GM18502 (cell line): Measurements from ENCODE around the gene EGF.
"Not testable (repeated sequence)": the region's sequence is repeated elsewhere in the genome, so short reads cannot be mapped to it uniquely, and the experiment has no call there.

ENCODE experiments used
- ATAC-seq: cut with Tn5 transposase; IDR thresholded peaks from one replicate; pipeline ENCODE4 v1.9.1; 2021; ENCODE audit warnings: mild to moderate bottlenecking; ENCODE audit not compliant: unreplicated experiment, poor library complexity

The EGF gene

DNA sequence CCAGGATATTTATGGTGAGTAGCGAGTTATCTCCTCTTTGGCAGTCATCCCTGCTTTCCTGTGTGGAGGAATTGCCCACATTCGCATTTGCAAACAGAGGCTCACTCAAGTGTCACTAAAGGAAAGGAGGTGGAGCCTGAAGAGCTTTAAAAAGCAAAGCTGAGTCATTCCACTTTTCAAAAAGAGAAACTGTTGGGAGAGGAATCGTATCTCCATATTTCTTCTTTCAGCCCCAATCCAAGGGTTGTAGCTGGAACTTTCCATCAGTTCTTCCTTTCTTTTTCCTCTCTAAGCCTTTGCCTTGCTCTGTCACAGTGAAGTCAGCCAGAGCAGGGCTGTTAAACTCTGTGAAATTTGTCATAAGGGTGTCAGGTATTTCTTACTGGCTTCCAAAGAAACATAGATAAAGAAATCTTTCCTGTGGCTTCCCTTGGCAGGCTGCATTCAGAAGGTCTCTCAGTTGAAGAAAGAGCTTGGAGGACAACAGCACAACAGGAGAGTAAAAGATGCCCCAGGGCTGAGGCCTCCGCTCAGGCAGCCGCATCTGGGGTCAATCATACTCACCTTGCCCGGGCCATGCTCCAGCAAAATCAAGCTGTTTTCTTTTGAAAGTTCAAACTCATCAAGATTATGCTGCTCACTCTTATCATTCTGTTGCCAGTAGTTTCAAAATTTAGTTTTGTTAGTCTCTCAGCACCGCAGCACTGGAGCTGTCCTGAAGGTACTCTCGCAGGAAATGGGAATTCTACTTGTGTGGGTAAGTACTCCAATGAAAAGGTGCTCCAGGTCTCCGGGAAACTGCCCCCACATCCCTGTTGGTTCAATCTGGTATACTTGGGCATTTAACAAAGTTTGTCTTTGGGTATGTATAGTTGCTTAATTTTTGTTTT is at the start of gene EGF:
Gene EGF (plus strand): TSS at position 178 of the 890 bp plus-strand sequence. CDS start 453 bp downstream, at position 631.
- peak; percentile 60 for ATAC-seq

DNA sequence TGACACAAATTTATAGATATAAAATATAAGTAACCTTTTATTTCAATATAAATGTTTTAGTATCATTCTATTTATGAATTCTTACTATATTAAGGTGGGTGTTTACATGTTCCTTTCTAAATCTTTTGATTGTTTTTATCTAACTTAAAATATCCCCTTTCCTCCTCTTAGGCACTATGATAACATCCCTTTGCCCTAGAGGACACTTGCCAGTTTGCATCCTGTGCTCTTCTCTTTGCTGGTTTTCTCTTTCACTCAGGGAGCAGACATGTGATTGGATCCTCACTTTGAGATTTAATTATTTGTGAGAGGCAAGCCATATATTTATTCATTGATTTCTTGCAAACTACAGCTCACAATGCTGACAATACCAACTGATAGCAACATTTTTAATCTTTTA is 48.5 kb upstream of the EGF start:
- ATAC-seq: no peak

DNA sequence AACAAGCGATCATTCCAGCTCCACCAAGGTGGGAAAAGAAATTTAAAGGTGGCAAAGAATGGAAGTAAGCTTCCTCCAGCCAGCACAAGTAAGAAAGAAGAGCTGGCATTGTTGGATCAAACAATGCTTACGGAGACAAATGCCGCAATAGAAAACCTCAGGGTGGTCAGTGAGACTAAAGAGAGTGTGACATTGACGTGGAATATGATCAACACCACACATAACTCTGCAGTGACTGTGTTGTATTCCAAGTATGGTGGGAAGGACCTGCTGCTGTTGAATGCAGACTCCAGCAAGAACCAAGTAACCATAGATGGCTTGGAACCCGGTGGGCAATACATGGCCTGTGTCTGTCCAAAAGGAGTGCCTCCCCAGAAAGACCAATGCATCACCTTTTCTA is 42.6 kb upstream of the EGF start:
- no peak for ATAC-seq

DNA sequence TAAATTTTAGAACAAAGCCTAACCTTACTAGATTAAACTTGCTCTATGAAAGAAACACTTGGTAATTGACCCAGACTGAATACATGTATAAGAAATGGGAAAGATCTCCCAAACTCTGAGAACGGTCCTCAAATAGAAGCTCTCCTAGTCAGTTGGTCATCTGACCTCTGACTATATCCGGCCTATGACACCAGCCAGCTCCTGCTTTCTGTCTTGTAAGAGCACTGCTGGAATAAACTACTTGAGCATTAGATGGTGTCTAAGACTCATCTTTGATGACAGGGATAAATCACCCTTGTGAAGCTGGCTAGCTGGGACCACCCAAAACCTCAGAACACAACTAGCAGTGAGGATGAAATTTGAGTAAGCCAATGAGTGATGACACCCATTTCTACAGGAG is 40.6 kb upstream of the EGF start:
- ATAC-seq: no peak

DNA sequence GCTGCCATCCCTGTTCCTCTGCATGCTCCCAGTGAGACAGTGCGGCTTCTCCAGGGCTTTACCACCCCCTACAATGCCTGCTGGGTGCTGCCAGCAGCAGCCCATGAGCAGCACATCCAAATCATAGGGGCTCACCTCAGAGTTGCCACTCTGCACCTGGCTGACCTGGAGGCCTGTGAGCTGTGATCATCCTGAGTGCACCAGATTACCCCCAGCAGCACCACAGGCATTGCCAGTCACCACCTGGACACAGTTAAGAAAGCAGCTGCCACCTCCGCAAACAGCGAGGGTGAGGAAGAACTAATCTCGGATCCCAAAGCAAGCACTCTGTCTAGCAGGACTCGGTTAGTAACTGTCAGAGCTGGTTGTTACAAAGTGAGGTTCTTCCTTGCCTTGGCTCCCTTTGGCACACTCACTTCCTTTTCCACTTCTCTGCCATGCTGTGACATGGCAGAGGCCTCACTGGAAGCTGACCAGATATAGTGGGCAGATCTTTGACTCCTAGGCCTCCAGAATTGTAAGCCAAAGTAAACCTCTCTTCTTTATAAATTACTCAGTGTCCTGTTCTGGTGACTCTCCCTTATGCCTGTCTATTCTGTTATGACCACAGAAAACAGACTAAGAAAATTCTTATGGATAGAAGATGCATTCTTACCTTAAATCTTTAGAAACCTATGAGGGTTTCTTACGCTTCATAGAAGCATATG is 39.6 kb upstream of the EGF start:
- no peak for ATAC-seq

DNA sequence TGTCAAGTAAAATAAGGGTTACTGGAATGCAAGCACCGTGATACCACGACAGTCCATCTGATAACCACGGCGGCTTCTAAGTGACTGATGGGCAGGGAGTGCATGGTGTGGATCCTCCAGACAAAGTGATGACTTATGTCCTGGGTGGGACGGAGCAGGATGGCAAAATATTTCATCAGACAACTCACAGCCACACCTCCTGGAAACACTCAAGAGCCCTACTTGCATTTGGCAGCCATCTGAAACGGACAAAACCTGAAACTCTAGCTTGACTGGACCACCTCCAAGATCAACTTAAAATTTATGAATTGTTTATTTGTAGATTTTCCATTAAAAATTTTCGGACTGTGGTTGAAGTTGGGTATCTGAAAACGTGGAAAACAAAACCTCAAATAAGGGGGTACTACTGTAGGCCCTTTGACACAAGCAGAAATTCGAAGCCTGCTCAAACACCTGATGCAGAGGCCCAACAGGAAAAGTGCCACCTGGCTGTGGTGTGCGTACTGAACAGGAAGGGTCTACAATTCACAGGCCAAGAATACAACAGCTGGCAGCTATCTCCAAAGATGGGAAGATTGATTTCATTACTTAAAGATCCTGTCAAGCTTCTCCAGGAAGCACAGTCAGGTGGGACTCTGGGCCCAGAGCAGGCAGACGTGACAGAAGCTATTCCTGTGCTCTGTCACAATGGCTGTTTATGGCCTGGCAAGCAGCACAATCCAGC is 38.7 kb upstream of the EGF start:
- ATAC-seq: no peak

DNA sequence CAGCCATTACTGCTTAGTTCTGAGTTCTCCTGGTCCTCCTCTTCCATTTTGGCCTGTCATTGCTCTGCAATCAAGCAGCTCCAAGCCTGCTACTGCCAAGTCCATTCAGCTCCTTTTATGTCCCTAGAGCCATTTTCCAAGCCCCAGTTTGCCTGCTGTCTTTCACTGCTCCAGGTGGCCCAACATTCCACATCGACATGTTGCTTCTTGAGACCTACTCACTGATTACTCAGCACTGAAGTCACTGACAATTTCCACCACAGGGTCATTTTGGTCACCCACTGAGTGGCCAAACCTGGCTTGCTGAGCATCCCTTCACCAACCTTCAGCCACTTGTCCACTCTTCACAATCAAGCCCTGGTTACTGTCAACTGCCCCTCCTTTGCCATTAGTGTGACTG is 37.6 kb upstream of the EGF start:
- no peak for ATAC-seq

DNA sequence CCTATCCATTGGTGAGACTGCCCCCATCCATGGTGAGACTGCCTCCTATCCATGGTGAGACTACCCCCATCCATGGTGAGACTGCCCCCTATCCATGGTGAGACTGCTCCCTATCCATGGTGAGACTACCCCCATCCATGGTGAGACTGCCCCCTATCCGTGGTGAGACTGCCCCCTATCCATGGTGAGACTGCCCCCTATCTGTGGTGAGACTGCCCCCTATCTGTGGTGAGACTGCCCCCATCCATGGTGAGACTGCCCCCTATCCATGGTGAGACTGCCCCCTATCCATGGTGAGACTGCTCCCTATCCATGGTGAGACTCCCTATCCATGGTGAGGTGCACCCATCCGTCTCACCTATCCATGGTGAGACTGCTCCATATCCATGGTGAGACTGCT is 37.1 kb upstream of the EGF start:
- ATAC-seq: not testable (repeated sequence)

DNA sequence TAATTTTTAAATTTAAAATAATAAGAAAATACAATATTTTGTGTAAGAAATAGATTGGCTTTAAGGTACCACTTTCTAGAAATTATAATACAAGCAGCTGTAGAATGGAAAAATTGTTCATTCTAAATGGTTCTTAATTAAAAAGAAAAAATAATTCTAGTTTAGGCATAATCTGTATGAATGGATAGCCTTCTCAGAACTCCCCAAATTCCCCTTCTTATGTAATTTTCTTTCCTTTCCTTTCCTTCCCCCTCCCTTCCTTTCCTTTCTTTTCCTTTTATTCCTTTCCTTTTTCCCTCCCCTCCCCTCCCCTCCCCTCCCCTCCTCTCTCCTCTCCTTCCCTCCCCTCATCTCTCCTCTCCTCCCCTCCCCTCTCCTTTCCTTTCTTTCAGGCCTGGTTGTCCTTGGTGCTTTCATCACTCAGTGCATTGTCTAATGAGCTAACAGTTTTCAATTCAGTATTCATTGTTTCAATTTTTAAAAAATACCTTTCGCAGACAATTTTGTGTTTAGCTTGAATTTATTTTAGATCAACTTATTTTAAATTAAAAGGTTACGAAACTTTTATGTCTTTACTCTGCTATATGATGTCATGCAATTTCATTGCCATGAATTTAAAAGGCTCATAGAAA is 35.9 kb upstream of the EGF start:
- ATAC-seq: no peak

DNA sequence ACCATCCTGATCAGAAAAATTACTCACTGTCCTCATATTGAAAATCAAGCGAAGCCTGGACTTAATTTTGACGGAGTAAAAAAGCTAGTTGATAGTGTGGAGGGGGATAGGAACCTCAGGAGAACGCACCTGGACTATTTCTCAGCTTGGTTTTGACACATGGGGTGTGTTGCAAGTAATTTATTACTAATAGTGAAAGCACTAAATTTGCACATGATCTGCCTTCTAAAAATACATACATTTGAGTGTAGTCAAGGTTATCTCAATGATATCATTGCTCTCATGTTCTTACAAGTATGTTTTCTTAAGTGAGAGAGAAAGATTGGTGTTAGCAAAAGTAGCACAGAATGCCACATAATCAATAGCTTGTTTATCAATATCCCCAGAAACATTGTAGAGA is 35.3 kb upstream of the EGF start:
- peak; percentile 94 for ATAC-seq

DNA sequence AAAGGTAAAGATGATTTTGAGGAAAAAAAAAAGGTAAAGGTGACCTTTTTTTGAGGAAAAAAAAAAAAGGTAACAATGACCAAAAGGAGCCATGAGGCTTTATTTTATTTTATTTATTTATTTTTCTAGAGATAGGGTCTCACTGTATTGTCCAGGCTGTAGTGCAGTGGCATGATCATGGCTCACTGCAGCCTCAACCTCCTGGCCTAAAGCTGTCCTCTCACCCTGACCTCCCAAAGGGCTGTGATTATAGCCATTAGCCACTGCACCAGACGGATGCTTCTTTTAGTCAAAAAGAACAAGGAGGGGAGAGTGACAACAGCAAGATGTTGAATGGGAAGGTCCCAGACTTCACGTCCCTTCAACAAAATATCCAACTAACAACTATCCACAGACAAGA is 34.3 kb upstream of the EGF start:
- ATAC-seq: no peak

DNA sequence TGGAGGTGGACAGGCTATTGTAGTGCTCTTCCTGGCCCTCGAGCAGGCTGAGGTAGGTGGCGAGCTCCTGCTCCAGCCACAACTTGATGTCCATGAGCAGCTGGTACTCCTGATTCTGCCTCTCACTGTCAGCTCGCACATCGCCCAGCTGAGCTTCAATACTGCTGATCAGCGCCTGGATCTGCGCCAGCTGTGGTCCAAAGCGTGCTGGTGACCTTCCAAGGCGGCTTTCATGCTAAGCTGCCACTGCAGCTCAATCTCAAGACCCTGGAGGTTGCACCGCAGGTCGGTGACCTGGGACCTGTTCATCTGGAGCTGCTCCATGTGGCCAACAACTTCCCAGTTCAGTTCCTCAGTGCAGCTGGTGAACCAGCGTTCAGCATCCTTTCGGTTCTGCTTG is 33.6 kb upstream of the EGF start:
- no peak for ATAC-seq

DNA sequence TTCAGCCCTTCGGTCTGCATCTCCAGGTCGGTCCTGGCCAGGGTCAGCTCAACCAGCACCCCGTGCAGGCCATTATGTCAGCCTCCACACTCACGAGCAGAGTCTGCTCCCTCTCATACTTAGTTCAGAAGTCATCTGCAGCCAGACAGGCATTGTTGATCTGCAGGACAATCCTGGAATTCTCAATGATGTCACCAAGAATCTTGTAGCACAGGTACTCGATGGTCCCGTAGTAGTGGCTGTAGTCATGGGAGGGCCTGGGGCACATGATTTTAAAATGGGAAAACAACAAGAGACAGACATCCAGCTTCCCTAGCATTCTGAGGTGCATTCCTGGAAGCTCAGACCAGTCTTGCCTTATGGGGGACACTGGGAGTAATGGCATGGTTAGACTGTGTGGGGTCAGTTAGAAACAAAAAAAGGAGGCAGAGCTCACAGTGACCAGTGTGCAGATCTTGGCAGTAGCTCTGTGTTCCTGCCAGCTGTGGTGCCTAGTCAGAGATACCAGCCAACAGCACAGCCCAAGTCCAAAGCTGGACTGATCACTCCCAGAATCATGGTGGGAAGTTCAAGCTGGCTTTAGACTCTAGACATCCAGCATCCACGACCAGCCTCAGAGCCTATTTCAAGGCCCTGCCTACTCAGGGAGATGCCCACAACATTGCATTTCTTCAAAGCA is 32.9 kb upstream of the EGF start:
- no peak for ATAC-seq

DNA sequence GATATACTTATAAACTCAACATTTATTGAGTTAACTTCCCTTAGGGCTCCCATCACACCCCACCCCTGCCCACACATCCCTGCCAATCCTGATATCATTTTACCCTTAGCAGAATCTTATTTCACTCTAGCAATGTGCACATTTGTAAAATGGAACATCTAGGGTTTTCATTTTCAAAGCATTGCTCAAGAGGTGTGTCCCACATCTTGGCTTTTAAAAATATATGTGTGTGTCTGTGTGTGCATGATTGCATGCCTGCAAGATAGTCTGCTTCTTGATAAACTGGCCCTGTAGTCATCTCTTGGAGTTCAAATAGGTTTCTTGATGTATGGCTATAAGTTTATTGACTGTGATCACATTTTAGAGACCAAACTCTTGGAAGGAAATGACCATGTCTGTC is 26.4 kb upstream of the EGF start:
- no peak for ATAC-seq

DNA sequence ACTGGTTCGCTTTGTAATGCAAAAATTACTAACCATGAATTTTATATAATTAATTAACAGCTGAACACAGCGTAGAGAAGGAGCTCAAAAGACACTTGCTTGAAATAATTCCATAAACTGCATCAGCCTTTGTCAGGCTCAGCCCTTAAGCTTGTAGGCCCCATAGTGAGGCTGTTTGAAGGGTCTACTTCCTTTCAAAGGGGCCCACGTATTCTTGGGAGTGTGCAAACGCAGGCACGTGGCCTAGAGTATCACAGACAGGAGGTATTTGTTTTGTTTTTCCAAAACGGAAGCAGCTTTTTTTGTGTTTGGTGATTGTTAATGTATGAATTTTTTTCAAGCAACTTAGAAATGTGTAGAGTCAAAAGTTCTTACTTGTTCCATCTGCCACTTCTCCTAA is 25.6 kb upstream of the EGF start:
- ATAC-seq: no peak

DNA sequence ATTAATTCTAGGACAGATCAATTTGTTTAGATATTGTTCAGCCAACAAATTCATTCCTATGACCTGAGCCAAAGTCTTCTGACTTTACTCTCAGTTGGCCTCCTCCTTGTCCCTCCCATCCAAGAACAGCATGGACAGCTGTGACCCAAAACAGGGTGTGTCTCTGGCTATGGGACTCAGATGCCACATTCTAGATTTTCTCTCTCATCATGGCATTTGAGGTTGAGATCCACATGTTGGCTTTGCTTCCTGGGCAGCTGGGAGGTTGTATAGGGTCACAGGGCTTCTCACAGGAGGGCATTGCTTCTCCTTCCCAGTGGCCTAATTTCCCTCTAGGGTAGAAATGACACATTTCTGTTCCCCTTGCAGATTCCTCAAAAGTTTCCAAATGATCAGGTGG is 22.6 kb upstream of the EGF start:
- ATAC-seq: no peak

DNA sequence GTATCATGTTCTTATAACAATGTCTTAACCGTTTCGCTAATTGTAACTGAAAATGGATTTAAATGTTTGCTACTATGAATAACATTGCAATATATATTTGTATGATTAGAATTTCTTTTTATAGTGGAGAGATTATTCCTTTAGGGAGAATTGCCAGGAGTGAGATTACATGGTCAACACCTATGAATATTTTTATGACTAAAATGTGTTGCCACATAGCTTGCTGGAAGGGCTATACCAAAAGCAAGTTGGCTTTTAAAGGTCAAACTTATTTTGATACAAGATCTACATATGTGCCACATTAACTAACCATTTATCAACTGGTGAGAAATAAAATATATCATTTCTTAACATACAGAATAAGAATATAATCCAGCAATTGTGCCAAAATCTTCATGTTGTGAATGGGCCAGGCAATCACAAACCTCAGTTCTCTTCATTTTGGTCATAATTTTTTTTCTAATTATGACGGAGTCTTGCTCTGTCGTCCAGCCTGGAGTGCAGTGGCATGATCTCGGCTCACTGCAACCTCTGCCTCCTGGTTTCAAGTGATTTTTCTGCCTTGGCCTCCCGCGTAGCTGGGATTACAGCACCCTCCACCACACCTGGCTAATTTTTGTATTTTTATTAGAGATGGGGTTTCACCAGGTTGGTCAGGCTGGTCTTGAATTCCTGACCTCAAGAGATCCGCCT is 10.0 kb upstream of the EGF start:
- no peak for ATAC-seq

DNA sequence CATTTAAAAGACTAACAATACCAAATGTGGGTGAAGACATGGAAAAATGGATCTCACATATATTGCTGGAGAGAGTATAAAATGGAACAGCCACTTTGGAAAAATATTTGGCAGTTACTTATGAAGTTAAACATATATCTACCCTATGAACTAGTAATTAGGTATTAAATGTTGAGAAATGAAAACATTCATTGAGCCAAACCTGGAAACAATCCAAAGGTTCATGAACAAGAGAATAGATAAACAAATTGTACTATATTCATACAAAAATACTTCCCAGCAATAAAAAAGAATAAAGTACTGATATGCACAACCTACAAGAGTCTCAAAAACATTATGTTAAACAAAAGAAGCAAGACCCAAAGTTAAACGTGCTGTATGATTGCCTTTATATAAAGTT is 4.0 kb upstream of the EGF start:
- no peak for ATAC-seq

DNA sequence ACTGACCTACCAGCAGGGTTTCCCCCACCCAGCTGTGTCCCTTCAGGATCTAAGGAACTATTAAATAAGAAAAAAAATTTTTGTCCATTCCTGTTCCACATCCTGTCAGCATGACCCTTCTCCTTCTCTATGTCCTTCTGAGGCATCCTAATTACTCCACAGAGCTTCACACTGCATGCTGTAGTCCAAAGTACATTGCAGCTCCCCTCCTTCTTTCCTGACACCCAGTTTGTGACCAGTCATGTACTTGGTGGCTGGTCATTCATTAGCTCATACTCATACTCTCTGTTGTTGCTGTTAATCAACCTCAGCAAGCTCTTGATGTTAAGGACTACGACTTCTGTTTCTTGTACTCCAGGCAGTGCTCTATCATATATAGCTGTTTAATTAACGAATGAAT is 2.4 kb upstream of the EGF start:
- ATAC-seq: no peak
